ENCODE measurements around the gene CDK6. TPM values are rescaled to one million over a fixed set of nuclear protein-coding genes. Genes with fewer than 3 reads are reported as not detected.

The CDK6 gene
- total and polyA plus RNA-seq, 4 donors, result 1.6 to 66.4 (median 12.1) TPM

- peak overlapping the region; percentile 44 for H3K4me3 ChIP-seq
- ATAC-seq (ENCODE audit: insufficient read depth, low FRiP score) (no peak), DNase-seq (no peak)
- no peaks in the 10 kb centered on the region for H3K27me3 ChIP-seq (ENCODE audit: control insufficient read depth in 3 of 3, insufficient read depth in 3 of 3, low read length in 2 of 3)
- H3K4me1 ChIP-seq (ENCODE audit: control insufficient read depth in 5 of 5, insufficient read depth in 5 of 5, low read length in 5 of 5), result peaks cover 0 to 29% (median 0%) of the 10 kb centered on the region in 5 donors
- H3K9ac ChIP-seq (ENCODE audit: insufficient read depth in 1 of 2, low read length in 2 of 2), result no peak overlapping the region
- peaks cover 0 to 14% (median 1%) of the 10 kb centered on the region in 4 donors for H3K36me3 ChIP-seq (ENCODE audit: control insufficient read depth in 4 of 4, insufficient read depth in 4 of 4, low read length in 4 of 4)
- peak overlapping the region; percentile 71 to 82 for H3K27ac ChIP-seq (ENCODE audit: low read depth in 1 of 2, low read length in 1 of 2)
- 59 to 61% methylated on average over 7 of the region's 7 CpGs for WGBS, 2 donors
- TF ChIP-seq, protein P1, sequence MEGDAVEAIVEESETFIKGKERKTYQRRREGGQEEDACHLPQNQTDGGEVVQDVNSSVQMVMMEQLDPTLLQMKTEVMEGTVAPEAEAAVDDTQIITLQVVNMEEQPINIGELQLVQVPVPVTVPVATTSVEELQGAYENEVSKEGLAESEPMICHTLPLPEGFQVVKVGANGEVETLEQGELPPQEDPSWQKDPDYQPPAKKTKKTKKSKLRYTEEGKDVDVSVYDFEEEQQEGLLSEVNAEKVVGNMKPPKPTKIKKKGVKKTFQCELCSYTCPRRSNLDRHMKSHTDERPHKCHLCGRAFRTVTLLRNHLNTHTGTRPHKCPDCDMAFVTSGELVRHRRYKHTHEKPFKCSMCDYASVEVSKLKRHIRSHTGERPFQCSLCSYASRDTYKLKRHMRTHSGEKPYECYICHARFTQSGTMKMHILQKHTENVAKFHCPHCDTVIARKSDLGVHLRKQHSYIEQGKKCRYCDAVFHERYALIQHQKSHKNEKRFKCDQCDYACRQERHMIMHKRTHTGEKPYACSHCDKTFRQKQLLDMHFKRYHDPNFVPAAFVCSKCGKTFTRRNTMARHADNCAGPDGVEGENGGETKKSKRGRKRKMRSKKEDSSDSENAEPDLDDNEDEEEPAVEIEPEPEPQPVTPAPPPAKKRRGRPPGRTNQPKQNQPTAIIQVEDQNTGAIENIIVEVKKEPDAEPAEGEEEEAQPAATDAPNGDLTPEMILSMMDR (IDR thresholded peaks at IDR 0.05; ENCODE audit: control extremely low read depth, extremely low read depth), result no peak
- H3K9me3 ChIP-seq (ENCODE audit: control insufficient read depth in 4 of 4, insufficient read depth in 3 of 4, low read length in 3 of 4), result no peaks in the 10 kb centered on the region
Measured at GRCh38 chr7:92717623-92717992, 118.8 kb downstream of the CDK6 start.

GRCh38 chr7:92716825-92717580 is 119.4 kb downstream of the CDK6 start:
- H3K9ac ChIP-seq (ENCODE audit: insufficient read depth in 1 of 2, low read length in 2 of 2), result no peak overlapping the region
- H3K9me3 ChIP-seq (ENCODE audit: control insufficient read depth in 4 of 4, insufficient read depth in 3 of 4, low read length in 3 of 4), result no peaks in the 10 kb centered on the region
- ATAC-seq (ENCODE audit: insufficient read depth, low FRiP score) (no peak), DNase-seq (no peak)
- TF ChIP-seq, protein P1 (IDR thresholded peaks at IDR 0.05; ENCODE audit: control extremely low read depth, extremely low read depth), result no peak
- WGBS, 2 donors, result 88 to 92% methylated on average over 4 of the region's 4 CpGs
- H3K27me3 ChIP-seq (ENCODE audit: control insufficient read depth in 3 of 3, insufficient read depth in 3 of 3, low read length in 2 of 3), result no peaks in the 10 kb centered on the region
- no peak overlapping the region for H3K4me3 ChIP-seq
- peak overlapping the region; percentile 27 to 71 for H3K27ac ChIP-seq (ENCODE audit: low read depth in 1 of 2, low read length in 1 of 2)
- H3K36me3 ChIP-seq (ENCODE audit: control insufficient read depth in 4 of 4, insufficient read depth in 4 of 4, low read length in 4 of 4), result peaks cover 0 to 14% (median 1%) of the 10 kb centered on the region in 4 donors
- H3K4me1 ChIP-seq (ENCODE audit: control insufficient read depth in 5 of 5, insufficient read depth in 5 of 5, low read length in 5 of 5), result peaks cover 0 to 29% (median 0%) of the 10 kb centered on the region in 5 donors

DNA sequence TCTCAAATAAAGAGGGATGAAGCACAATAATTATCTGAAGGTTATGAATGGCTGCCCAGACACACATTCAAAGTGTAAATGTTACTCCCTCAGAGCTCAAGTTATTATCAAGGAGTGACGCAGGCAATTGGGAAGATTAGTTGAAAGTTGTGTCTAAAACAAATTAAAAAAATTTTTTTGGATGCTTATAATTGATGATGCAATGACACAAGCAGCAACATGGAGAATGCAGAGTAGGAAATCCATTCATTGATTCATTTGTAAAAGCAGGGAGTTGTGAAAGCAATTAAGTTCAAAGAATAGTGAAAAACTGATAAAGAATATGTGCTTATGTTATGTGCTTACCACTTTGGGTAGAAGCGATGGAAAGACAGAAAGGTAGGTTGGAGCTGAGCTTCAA is 120.4 kb downstream of the CDK6 start:
- no peaks in the 10 kb centered on the region for H3K9me3 ChIP-seq (ENCODE audit: control insufficient read depth in 4 of 4, insufficient read depth in 3 of 4, low read length in 3 of 4)
- 95 to 98% methylated on average over 2 of the region's 2 CpGs for WGBS, 2 donors
- H3K4me3 ChIP-seq, result no peak overlapping the region
- H3K4me1 ChIP-seq (ENCODE audit: control insufficient read depth in 5 of 5, insufficient read depth in 5 of 5, low read length in 5 of 5), result peaks cover 0 to 25% (median 0%) of the 10 kb centered on the region in 5 donors
- H3K9ac ChIP-seq (ENCODE audit: insufficient read depth in 1 of 2, low read length in 2 of 2), result no peak overlapping the region
- TF ChIP-seq, protein P1 (IDR thresholded peaks at IDR 0.05; ENCODE audit: control extremely low read depth, extremely low read depth), result no peak
- no peak for DNase-seq
- H3K27me3 ChIP-seq (ENCODE audit: control insufficient read depth in 3 of 3, insufficient read depth in 3 of 3, low read length in 2 of 3), result no peaks in the 10 kb centered on the region
- H3K27ac ChIP-seq (ENCODE audit: low read depth in 1 of 2, low read length in 1 of 2), result no peak overlapping the region
- no peak for ATAC-seq (ENCODE audit: insufficient read depth, low FRiP score)
- H3K36me3 ChIP-seq (ENCODE audit: control insufficient read depth in 4 of 4, insufficient read depth in 4 of 4, low read length in 4 of 4), result peaks cover 0 to 14% (median 1%) of the 10 kb centered on the region in 4 donors

Measured in lung (tissue), 12 donors.